K562 (cell line): ENCODE measurements around the gene CS. TPM values are rescaled to one million over a fixed set of nuclear protein-coding genes. Genes with fewer than 3 reads are reported as not detected.

Experiments used
- ATAC-seq: fragments of 200-7000 bp; cut with Tn5 transposase; 3 replicates; pipeline ENCODE4 v1.9.1; 2020; ENCODE audit warnings: moderate library complexity
- BruUV-seq: library from RNA; stranded (reverse); fragments of 400-500 nt; replicated peaks from 2 replicates; lab custom pipeline; 2021; lab: Mats Ljungman, UMichigan
- CTCF ChIA-PET: fragments of 300-600 bp; formaldehyde crosslinking; extraction: SDS; loops from one replicate; lab custom pipeline; 2021; ENCODE audit warnings: low intra/inter-chr PET ratio; lab: Yijun Ruan, JAX
- POLR2A ChIA-PET: fragments of 300-600, 350-650 bp; sonication (Branson Sonifier 250); formaldehyde crosslinking; extraction: SDS; loops from one replicate; lab custom pipeline; 2021; ENCODE audit warnings: antibody characterized with exemption, inconsistent platforms; lab: Yijun Ruan, JAX
- DNase-seq, 4 experiments: peaks; one replicate each; pipeline versions ENCODE4 v3.0.0 to v3.0.0-alpha.2; 2011 to 2018; ENCODE audit warnings: low spot score in 3 of 4, mixed read lengths in 3 of 4; ENCODE audit errors: extremely low read depth in 1 of 4
- FAIRE-seq: peaks from 2 replicates; lab custom pipeline; 2011; peaks lifted over from hg19 to GRCh38; lab: Jason Lieb, UNC
- H2AFZ ChIP-seq: 2 replicates; pipeline ENCODE4 v1.6.0; 2011; ENCODE audit warnings: low read depth, low read length, control low read depth, inconsistent platforms
- H3K27ac ChIP-seq: fragments of 200-600 bp; 3 replicates; pipeline ENCODE4 v1.8.0; 2011; ENCODE audit warnings: low read depth, mild to moderate bottlenecking, control low read depth, inconsistent platforms, low read length, moderate library complexity, mixed read lengths; ENCODE audit errors: extremely low read depth
- H3K27me3 ChIP-seq, 2 experiments: fragments of 300-600 bp in 1 of 2; 2 replicates in 1 of 2; 3 replicates in 1 of 2; pipeline versions ENCODE4 v1.6.0 to v1.8.0; 2011; ENCODE audit warnings: inconsistent platforms in 2 of 2, low read length in 2 of 2, mild to moderate bottlenecking in 1 of 2, mixed read lengths in 1 of 2, moderate library complexity in 1 of 2; ENCODE audit not compliant: control insufficient read depth in 2 of 2, insufficient read depth in 2 of 2
- H3K36me3 ChIP-seq: fragments of 300-600 bp; 3 replicates; pipeline ENCODE4 v1.8.0; 2011; ENCODE audit warnings: mild to moderate bottlenecking, low read length, inconsistent platforms; ENCODE audit not compliant: control insufficient read depth, insufficient read depth
- H3K4me1 ChIP-seq, 2 experiments: fragments of 200-600 bp in 1 of 2; replicated peaks in 1 of 2; 2 replicates in 1 of 2; 3 replicates in 1 of 2; pipeline versions ENCODE4 v1.5.1 to v1.8.0; 2011; ENCODE audit warnings: inconsistent platforms in 2 of 2, low read length in 2 of 2, mild to moderate bottlenecking in 1 of 2, mixed read lengths in 1 of 2, moderate library complexity in 1 of 2; ENCODE audit not compliant: control insufficient read depth in 2 of 2, insufficient read depth in 2 of 2
- H3K4me2 ChIP-seq: 2 replicates; pipeline ENCODE4 v1.6.1; 2011; ENCODE audit warnings: low read length, control low read depth, inconsistent platforms, mixed read lengths; ENCODE audit not compliant: insufficient read depth
- H3K4me3 ChIP-seq: fragments of 200-600 bp; sonication (generic), shearing (Covaris generic); 2 replicates; pipeline ENCODE4 v1.5.1; 2016; ENCODE audit warnings: control low read depth, inconsistent platforms
- H3K79me2 ChIP-seq: fragments of 200-600 bp; 3 replicates; pipeline ENCODE4 v1.8.0; 2011; ENCODE audit warnings: low read length, inconsistent platforms; ENCODE audit not compliant: control insufficient read depth, insufficient read depth
- H3K9ac ChIP-seq, 2 experiments: 2 replicates each; pipeline versions ENCODE4 v1.6.0 to v1.6.1; 2011; ENCODE audit warnings: low read depth in 2 of 2, low read length in 2 of 2, control low read depth in 1 of 2, inconsistent platforms in 1 of 2, mild to moderate bottlenecking in 1 of 2, mixed read lengths in 1 of 2; ENCODE audit not compliant: insufficient read depth in 1 of 2
- H3K9me1 ChIP-seq: one replicate; pipeline ENCODE4 v1.6.0; 2011; ENCODE audit warnings: inconsistent platforms, mild to moderate bottlenecking, low read length, moderate library complexity; ENCODE audit not compliant: control insufficient read depth, insufficient read depth
- H3K9me3 ChIP-seq: replicated peaks from 2 replicates; pipeline ENCODE4 v1.5.1; 2011; ENCODE audit warnings: low read depth, low read length, inconsistent platforms; ENCODE audit not compliant: control insufficient read depth, insufficient read depth
- H4K20me1 ChIP-seq: replicated peaks from 2 replicates; pipeline ENCODE4 v1.6.1; 2011; ENCODE audit warnings: low read length, inconsistent platforms, mixed read lengths; ENCODE audit not compliant: control insufficient read depth, insufficient read depth
- ZNF311 ChIP-seq: fragments of 250-450 bp; sonication (Bioruptor Pico); IDR thresholded peaks from 2 replicates; pipeline ENCODE4 v1.4.0; 2020; ENCODE audit warnings: mild to moderate bottlenecking, moderate library complexity
- WGBS: fragments of 100-300 bp; shearing (Covaris generic); methylation state at CpG from one replicate; pipeline ENCODE4 v1.1.6; 2016; ENCODE audit warnings: low coverage, mixed read lengths; ENCODE audit not compliant: insufficient coverage; ENCODE audit errors: missing lambda C conversion rate; 5-methylcytosine and 5-hydroxymethylcytosine counted together
- in situ Hi-C: fragments of 300-500 bp; cut with MboI; formaldehyde crosslinking; loops from 4 replicates; pipeline ENCODE4 v1.15.0; 2018; ENCODE audit warnings: inconsistent platforms, mixed read lengths
- intact Hi-C: fragments of 100-400 bp; cut with micrococcal nuclease; formaldehyde crosslinking; loops from 2 replicates; pipeline ENCODE4 v1.14.2; 2022
- polyA plus RNA-seq, 8 experiments: library from polyadenylated mRNA; depleted of rRNA in 4 of 8; stranded (reverse) in 5 of 8; unstranded in 3 of 8; fragments of >200 nt; fragmentation: Nextera tagmentation in 2 of 8; fragmentation: Illumina TruSeq in 1 of 8; extraction: Ambion mirVana in 2 of 8; extraction: Trizol in 1 of 8; gene quantifications; 2 replicates each; pipeline versions ENCODE4 v1.2.1 to v1.2.3, GENCODE V29; 2011 to 2014; ENCODE audit warnings: inconsistent platforms in 1 of 8, missing spikeins in 1 of 8
- total RNA-seq, 7 experiments: library from RNA; depleted of rRNA in 6 of 7; stranded (reverse); fragments of >200 nt in 6 of 7; fragmentation: Illumina TruSeq in 2 of 7; extraction: Trizol in 2 of 7; gene quantifications; 2 replicates each; pipeline versions ENCODE4 v1.2.1 to v1.2.3, GENCODE V29; 2011 to 2021; ENCODE audit warnings: low replicate concordance in 1 of 7
- TF ChIP-seq, protein P1 (sequence below), 3 experiments: fragments of 200-800 bp in 1 of 3; fragments of 250-450 bp in 1 of 3; fragments of 450-650 bp in 1 of 3; sonication (Bioruptor Pico) in 1 of 3; sonication (Bioruptor generic) in 1 of 3; formaldehyde crosslinking in 1 of 3; IDR thresholded peaks; 2 replicates each; pipeline versions ENCODE4 v1.6.1 to v1.8.0; 2016 to 2022; ENCODE audit warnings: mild to moderate bottlenecking in 2 of 3, missing genetic modification characterization in 2 of 3, missing compliant biosample characterization in 1 of 3, moderate library complexity in 1 of 3
- TF ChIP-seq, protein P2 (sequence below): fragments of 250-450 bp; sonication (Bioruptor Pico); IDR thresholded peaks from 2 replicates; pipeline ENCODE4 v1.8.0; 2022; ENCODE audit warnings: inconsistent platforms, mild to moderate bottlenecking, moderate library complexity, borderline replicate concordance
- TF ChIP-seq, protein P3 (sequence below): sonication (generic); formaldehyde crosslinking; IDR thresholded peaks from 2 replicates; pipeline ENCODE4 v1.5.0; 2020; ENCODE audit warnings: missing genetic modification reagents
- TF ChIP-seq, protein P4 (sequence below): fragments of 450-650 bp; IDR thresholded peaks from 2 replicates; pipeline ENCODE4 v1.6.1; 2018; ENCODE audit not compliant: partially characterized antibody

CS gene
- total and polyA plus RNA-seq, 9 of the 15 experiments (the other 6 are each of a cell fraction or from before 2014, with no cell fraction given), result 99.9 to 390 (median 149) TPM

DNA sequence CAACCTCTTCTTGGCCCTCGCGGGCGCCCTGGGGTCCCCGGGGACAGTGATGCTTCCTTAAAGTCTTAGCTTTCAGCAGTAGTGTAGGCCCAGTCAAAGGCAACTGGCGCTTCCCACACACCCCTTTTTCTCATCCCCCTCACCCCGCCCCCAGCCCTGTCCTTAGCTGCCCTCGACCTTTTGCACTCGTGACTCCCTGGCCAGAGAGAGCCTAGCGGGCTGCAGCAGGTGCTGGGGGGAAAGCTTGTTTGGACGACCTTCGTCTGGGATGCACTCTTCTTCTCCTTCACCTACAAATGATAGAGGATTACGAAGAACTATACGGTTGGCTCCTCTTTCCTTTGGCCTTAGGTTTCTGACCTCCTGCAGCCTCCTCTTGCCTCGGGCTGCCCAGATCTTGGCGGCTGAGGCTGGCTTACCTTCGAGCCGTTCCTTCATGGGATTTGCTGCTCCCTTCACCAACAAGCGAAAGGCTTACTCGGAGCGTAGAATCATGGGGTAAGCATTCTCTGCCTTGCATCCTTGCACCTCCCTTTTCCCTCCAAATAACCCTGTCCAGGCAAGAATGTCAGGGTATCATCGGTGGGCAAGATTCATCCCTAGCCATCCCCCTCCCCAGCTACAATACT is 32.6 kb downstream of the CS start (continued):
- TF ChIP-seq, protein P1, sequence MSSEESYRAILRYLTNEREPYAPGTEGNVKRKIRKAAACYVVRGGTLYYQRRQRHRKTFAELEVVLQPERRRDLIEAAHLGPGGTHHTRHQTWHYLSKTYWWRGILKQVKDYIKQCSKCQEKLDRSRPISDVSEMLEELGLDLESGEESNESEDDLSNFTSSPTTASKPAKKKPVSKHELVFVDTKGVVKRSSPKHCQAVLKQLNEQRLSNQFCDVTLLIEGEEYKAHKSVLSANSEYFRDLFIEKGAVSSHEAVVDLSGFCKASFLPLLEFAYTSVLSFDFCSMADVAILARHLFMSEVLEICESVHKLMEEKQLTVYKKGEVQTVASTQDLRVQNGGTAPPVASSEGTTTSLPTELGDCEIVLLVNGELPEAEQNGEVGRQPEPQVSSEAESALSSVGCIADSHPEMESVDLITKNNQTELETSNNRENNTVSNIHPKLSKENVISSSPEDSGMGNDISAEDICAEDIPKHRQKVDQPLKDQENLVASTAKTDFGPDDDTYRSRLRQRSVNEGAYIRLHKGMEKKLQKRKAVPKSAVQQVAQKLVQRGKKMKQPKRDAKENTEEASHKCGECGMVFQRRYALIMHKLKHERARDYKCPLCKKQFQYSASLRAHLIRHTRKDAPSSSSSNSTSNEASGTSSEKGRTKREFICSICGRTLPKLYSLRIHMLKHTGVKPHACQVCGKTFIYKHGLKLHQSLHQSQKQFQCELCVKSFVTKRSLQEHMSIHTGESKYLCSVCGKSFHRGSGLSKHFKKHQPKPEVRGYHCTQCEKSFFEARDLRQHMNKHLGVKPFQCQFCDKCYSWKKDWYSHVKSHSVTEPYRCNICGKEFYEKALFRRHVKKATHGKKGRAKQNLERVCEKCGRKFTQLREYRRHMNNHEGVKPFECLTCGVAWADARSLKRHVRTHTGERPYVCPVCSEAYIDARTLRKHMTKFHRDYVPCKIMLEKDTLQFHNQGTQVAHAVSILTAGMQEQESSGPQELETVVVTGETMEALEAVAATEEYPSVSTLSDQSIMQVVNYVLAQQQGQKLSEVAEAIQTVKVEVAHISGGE (CRISPR knock-in tag; IDR thresholded peaks at IDR 0.05), result 0 out of 6 replicates have a peak, but pooled peaks of 1 of the 3 experiments have one; percentile 3
- TF ChIP-seq ZNF311 (CRISPR knock-in tag), result no peak
- TF ChIP-seq, all 486 proteins: peak for 22

DNA sequence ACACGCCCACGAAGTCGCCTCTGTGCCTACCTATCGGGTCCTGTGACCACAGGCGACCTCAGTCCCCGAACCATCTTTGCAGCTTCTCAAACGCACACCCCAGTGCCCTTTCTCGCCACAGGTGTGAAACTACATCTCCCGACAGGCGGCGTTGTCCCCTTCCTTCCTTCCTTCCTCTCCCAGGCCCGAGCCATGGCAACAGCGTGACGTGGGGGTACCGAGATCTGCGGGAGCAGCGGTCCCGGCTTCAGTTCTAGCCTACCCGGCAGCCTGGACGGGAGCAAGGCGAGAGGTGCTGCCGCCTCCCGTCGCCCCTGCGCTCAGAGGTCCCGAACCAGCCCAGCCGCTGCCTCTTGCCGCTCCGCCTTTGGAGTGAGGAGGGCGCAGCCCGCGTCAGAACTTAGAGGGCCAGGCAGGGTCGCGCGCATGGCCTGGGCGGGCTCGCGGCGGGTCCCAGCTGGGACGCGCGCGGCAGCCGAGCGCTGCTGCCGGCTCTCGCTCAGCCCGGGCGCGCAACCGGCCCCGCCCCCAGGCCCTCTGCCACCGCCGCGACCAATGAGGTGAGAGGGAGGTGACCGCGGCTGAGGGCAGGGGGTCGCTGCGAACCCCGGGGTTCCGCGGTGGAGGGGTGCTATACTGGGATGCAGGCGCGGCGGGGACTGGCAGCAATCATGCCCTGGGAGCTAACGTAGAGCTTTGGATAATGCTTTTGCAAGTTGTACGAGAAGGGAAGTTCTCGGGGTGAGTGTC is 33.3 kb downstream of the CS start, which contains the start of gene COQ10A:
Gene COQ10A, plus strand, starts transcription at position 250 of the 750 bp plus-strand sequence. Its CDS starts 177 bp downstream, at position 427.
- no peaks in the 10 kb centered on the region for H3K27me3 ChIP-seq
- peaks cover 11 to 19% of the 10 kb centered on the region in 2 experiments; a peak in 4 of 5 replicates for H3K4me1 ChIP-seq
- DNase-seq, result peak; percentile 92 to 95 (median 93)
- intact Hi-C loops (loop anchor here (2.0 kb wide), 2 partner anchors 34 to 42 kb away; partner anchors contain the start of genes CS and NABP2), in situ Hi-C loops (no loop called here)
- peaks cover 26% of the 10 kb centered on the region for H3K36me3 ChIP-seq
- no peaks in the 10 kb centered on the region for H3K79me2 ChIP-seq
- H3K9me3 ChIP-seq, result no peaks in the 10 kb centered on the region
- FAIRE-seq, result peak; percentile 86
- POLR2A ChIA-PET, result interaction anchor here (0.6 to 3.3 kb wide), 12 partner anchors 9 to 197 kb away, joined by 3 to 25 read pairs (median 6); partner anchors contain the start of genes ANKRD52, IL23A, RNF41 and SMARCC2
- BruUV-seq, result no TSS peak
- CTCF ChIA-PET, result interaction anchor here (0.6 to 0.8 kb wide), 2 partner anchors 74 to 307 kb away, joined by 3 to 4 read pairs; no protein-coding TSS in a partner anchor
- no peaks in the 10 kb centered on the region for H4K20me1 ChIP-seq
- peak within 1 kb of the TSS; percentile 67 for H3K4me3 ChIP-seq
- H3K9me1 ChIP-seq, result no peaks in the 10 kb centered on the region
- peak within 1 kb of the TSS; percentile 77 for H3K27ac ChIP-seq
- peak; percentile 93 for ATAC-seq
- WGBS, result under 1% methylated on average over 56 of the region's 68 CpGs
- H3K4me2 ChIP-seq, result peak within 1 kb of the TSS; percentile 88
- H3K9ac ChIP-seq, result peak within 1 kb of the TSS; percentile 71 to 87
- H2AFZ ChIP-seq, result peak within 1 kb of the TSS; percentile 94
- TF ChIP-seq, protein P2, sequence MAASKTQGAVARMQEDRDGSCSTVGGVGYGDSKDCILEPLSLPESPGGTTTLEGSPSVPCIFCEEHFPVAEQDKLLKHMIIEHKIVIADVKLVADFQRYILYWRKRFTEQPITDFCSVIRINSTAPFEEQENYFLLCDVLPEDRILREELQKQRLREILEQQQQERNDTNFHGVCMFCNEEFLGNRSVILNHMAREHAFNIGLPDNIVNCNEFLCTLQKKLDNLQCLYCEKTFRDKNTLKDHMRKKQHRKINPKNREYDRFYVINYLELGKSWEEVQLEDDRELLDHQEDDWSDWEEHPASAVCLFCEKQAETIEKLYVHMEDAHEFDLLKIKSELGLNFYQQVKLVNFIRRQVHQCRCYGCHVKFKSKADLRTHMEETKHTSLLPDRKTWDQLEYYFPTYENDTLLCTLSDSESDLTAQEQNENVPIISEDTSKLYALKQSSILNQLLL (CRISPR knock-in tag), result no peak
- TF ChIP-seq, protein P3, sequence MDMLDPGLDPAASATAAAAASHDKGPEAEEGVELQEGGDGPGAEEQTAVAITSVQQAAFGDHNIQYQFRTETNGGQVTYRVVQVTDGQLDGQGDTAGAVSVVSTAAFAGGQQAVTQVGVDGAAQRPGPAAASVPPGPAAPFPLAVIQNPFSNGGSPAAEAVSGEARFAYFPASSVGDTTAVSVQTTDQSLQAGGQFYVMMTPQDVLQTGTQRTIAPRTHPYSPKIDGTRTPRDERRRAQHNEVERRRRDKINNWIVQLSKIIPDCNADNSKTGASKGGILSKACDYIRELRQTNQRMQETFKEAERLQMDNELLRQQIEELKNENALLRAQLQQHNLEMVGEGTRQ (CRISPR knock-in tag), result no peak
- TF ChIP-seq, protein P4, sequence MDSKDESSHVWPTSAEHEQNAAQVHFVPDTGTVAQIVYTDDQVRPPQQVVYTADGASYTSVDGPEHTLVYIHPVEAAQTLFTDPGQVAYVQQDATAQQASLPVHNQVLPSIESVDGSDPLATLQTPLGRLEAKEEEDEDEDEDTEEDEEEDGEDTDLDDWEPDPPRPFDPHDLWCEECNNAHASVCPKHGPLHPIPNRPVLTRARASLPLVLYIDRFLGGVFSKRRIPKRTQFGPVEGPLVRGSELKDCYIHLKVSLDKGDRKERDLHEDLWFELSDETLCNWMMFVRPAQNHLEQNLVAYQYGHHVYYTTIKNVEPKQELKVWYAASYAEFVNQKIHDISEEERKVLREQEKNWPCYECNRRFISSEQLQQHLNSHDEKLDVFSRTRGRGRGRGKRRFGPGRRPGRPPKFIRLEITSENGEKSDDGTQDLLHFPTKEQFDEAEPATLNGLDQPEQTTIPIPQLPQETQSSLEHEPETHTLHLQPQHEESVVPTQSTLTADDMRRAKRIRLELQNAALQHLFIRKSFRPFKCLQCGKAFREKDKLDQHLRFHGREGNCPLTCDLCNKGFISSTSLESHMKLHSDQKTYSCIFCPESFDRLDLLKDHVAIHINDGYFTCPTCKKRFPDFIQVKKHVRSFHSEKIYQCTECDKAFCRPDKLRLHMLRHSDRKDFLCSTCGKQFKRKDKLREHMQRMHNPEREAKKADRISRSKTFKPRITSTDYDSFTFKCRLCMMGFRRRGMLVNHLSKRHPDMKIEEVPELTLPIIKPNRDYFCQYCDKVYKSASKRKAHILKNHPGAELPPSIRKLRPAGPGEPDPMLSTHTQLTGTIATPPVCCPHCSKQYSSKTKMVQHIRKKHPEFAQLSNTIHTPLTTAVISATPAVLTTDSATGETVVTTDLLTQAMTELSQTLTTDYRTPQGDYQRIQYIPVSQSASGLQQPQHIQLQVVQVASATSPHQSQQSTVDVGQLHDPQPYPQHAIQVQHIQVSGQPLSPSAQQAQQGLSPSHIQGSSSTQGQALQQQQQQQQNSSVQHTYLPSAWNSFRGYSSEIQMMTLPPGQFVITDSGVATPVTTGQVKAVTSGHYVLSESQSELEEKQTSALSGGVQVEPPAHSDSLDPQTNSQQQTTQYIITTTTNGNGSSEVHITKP, result peak; percentile 68
